Measurements from ENCODE around the gene FIG4.
"Not testable (repeated sequence)": the region's sequence is repeated elsewhere in the genome, so short reads cannot be mapped to it uniquely, and the experiment has no call there.

The FIG4 gene

DNA sequence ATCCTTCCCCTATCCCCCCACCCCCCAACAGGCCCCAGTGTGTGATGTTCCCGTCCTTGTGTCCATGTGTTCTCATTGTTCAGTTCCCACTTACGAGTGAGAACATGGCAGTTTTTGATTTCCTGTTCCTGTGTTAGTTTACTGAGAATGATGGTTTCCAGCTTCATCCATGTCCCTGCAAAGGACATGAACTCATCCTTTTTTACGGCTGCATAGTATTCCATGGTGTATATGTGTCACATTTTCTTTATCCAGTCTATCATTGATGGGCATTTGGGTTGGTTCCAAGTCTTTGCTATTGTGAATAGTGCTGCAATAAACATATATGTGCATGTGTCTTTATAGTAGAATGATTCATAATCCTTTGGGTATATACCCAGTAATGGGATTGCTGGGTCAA lies 53.7 kb downstream of the FIG4 start:
- H3K4me1 Mint-ChIP-seq, H3K27me3 Mint-ChIP-seq, H3K9me3 Mint-ChIP-seq, H3K27ac Mint-ChIP-seq, H3K36me3 Mint-ChIP-seq, DNase-seq, CTCF ChIA-PET, H3K4me3 Mint-ChIP-seq: not testable (repeated sequence)

DNA sequence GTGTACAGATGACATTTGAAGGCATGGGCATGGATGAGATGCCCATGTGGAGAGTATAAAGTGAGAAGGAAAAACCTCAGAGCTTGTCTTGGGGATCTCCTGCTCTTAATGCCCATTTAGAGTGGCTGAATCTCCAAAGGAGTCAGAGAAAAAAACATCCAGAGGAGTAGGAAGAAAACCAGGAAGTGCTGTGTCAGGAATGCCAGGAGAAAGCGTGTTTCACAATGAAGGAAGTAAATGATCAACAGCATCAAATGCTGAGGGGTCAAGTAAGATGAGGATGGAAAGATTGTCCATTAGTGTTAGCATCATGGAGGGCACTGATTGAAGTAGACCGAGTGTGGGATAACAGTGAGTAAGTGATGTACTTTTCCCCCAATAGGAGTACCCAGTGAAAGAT lies 56.1 kb downstream of the FIG4 start:
- no peak for DNase-seq
- no peak overlapping the region for H3K4me3 Mint-ChIP-seq
- no peaks in the 10 kb centered on the region for H3K4me1 Mint-ChIP-seq
- H3K36me3 Mint-ChIP-seq = peaks cover 3% of the 10 kb centered on the region
- CTCF ChIA-PET = no interaction called here
- H3K27ac Mint-ChIP-seq = no peak overlapping the region
- H3K27me3 Mint-ChIP-seq = no peaks in the 10 kb centered on the region
- H3K9me3 Mint-ChIP-seq = no peaks in the 10 kb centered on the region

DNA sequence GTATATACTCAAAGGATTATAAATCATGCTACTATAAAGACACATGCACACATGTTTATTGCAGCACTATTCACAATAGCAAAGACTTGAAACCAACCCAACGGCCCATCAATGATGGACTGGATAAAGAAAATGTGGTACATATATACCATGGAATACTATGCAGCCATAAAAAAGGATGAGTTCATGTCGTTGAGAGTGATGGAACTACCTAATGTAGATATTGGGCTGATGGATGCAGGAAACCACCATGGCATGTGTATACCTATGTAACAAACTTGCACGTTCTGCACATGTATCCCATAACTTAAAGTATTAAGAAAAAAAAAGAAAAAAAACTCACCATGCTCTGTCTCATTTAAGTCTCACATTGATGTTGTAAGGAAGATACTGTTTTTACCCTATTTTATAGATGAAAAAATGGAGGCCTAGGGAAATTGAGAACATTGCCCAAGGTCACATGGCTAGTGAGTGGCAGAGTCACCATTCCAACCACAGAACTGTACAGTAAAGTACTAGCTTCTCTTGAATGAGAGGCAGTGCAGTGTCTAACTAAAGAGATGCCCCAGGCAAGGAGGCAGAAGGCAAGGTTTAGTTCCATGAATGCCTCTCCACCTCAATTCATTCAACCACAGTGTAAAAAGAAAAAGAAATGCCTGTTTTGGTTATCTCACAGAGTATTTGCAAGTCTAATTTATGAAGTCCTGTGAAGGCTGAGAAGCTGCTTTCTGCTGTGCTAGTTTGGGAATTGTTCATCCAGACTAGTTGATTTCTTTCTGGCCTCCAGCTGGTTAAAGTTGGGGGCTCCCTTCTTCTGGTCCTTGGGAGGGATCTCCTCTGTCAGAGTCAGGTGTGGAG lies 68.2 kb downstream of the FIG4 start:
- Mint-ChIP-seq H3K4me1 (peaks cover 15% of the 10 kb centered on the region), H3K36me3 (peaks cover 22% of the 10 kb centered on the region), H3K9me3 (peaks cover 12% of the 10 kb centered on the region), H3K4me3 (no peak overlapping the region), H3K27me3 (no peaks in the 10 kb centered on the region), H3K27ac (no peak overlapping the region)
- CTCF ChIA-PET = no interaction called here
- DNase-seq = no peak

DNA sequence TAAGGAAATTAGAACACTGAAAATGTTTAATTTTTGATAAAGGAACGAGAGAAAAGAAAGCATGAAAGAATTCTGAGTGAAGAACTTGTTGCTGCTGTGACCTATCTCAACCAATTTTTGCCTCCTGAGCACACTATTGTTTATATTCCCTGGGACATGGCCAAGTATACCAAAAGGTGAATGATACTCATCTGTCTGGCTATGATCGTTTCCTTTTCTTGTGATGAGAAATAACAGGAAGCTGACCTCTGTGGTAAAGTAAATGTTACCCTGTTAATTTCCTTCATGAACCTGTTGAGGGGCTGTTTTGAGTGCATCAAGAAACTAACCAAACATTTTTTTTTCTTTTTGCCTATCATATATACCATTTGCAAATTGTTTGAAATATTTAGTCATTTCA lies 69.1 kb downstream of the FIG4 start:
- Mint-ChIP-seq H3K4me3 (no peak overlapping the region), H3K27ac (no peak overlapping the region), H3K27me3 (no peaks in the 10 kb centered on the region), H3K9me3 (peaks cover 12% of the 10 kb centered on the region), H3K4me1 (peaks cover 15% of the 10 kb centered on the region), H3K36me3 (peaks cover 19% of the 10 kb centered on the region)
- CTCF ChIA-PET = no interaction called here
- no peak for DNase-seq

DNA sequence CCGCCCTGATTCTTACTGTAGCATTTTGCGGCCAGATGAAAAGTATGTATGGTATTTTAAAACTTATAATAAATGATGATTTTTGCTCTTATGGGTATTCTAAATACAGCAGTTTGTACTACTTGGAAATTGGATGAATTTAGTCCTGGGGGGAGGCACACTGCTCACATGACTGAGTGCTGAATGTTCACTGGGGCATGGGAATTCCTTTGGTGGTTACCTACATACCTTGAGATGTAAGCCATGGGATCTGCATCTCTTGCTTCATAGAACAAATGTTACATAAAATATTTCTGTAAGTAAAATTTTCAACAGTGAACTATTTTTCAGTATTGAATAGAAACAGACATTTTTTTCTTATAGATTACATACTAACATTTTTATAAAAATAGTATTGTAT lies 71.1 kb downstream of the FIG4 start:
- H3K36me3 Mint-ChIP-seq = peaks cover 11% of the 10 kb centered on the region
- peaks cover 15% of the 10 kb centered on the region for H3K4me1 Mint-ChIP-seq
- no peak overlapping the region for H3K27ac Mint-ChIP-seq
- H3K27me3 Mint-ChIP-seq = no peaks in the 10 kb centered on the region
- H3K4me3 Mint-ChIP-seq = no peak overlapping the region
- peaks cover 10% of the 10 kb centered on the region for H3K9me3 Mint-ChIP-seq
- no peak for DNase-seq
- CTCF ChIA-PET = no interaction called here

DNA sequence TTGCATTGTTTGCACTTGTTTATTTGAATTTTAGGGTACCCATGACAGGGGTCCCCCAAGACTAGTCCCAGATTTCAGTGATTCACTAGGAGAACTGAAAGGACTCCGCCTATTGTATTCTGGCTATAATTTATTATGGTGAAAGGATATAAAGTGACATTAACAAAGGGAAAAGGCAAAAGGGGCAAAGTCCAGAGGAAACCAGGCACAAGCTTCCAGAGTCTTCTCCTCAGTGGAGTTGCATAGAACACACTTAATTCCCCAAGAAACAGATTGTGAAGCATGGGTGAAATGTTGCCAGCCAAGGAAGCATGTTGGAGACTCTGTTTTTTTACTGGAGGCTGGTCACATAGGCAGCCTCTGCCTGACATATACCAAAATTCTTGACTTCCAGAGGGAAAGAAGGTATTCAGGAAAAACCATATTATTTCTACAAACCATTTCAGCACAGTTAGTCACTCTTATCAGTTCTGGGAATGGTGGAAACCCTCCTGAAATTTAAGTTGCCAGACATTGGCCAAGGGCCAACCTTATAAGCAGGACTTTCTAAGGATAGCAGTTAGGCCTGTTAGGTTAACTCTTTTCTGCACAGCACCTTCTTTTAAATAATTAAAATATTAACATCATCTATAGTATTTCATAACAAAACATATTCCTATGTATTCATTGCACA lies 71.8 kb downstream of the FIG4 start:
- peaks cover 5% of the 10 kb centered on the region for H3K36me3 Mint-ChIP-seq
- no peak overlapping the region for H3K27ac Mint-ChIP-seq
- H3K9me3 Mint-ChIP-seq = peaks cover 9% of the 10 kb centered on the region
- DNase-seq = no peak
- CTCF ChIA-PET = no interaction called here
- H3K4me1 Mint-ChIP-seq = peaks cover 15% of the 10 kb centered on the region
- H3K4me3 Mint-ChIP-seq = no peak overlapping the region
- no peaks in the 10 kb centered on the region for H3K27me3 Mint-ChIP-seq

DNA sequence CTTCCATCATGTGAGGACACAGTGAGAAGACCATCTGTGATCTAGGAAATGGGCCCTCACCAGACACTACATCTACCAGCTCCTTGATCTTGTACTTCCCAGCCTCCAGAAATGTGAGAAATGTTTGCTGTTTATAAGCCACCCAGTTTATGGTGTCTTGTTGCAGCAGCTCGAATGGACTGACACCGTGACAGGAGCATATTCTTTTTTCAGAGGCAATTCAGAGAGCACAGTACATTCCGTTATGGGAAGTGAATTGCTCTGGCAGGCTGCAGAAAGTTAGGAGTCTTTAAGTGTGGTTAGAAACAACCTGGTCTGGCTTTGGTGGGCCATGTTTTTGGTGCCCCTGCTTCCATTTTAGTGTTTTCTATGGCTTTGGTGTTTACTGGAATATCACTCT lies 75.1 kb downstream of the FIG4 start:
- Mint-ChIP-seq H3K36me3 (no peaks in the 10 kb centered on the region), H3K27me3 (no peaks in the 10 kb centered on the region), H3K27ac (no peak overlapping the region), H3K9me3 (no peaks in the 10 kb centered on the region), H3K4me3 (no peak overlapping the region), H3K4me1 (no peaks in the 10 kb centered on the region)
- DNase-seq = no peak
- CTCF ChIA-PET = no interaction called here

DNA sequence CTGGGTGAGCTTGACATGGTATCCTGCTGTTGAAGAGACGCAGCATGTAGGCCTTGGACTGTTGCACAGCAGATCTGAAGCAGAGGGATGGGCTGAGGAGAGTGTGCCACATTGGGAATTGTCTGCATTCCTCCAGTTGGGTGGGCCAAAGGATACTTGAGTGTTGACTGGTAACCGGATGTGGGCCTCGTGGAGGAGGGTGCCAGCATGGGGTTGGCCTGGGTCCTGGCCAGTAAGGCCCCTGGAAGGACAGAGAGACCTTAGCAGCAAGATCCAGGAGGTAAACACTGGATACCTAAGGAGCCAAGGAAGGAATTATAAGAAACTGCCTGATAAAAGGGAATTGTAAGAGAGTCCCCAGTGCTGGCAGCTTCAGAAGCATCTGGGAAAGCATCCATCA lies 76.9 kb downstream of the FIG4 start:
- no peak overlapping the region for H3K27ac Mint-ChIP-seq
- no peak overlapping the region for H3K4me3 Mint-ChIP-seq
- no peaks in the 10 kb centered on the region for H3K9me3 Mint-ChIP-seq
- CTCF ChIA-PET = no interaction called here
- H3K36me3 Mint-ChIP-seq = peaks cover 2% of the 10 kb centered on the region
- DNase-seq = no peak
- no peaks in the 10 kb centered on the region for H3K27me3 Mint-ChIP-seq
- H3K4me1 Mint-ChIP-seq = peaks cover 7% of the 10 kb centered on the region

DNA sequence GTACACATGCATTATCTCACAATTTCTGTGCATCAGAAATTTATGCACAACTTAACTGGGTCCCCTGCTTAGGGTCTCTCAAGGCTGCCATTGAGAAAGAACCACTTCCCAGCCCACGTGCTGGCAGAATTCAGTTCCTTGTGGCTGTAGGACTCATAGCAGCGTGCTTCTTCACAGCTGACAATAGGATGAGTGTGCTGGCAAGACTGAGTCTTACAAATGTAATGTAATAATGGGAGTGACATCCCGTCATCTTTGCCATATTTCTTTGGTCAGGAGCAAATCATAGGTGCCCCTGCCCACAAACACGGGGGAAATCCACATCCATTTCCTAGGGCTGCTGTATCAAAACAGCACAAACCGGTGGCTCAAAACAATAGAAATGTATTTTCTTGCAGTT lies 77.4 kb downstream of the FIG4 start:
- Mint-ChIP-seq H3K4me1 (peaks cover 7% of the 10 kb centered on the region), H3K27me3 (no peaks in the 10 kb centered on the region), H3K9me3 (no peaks in the 10 kb centered on the region), H3K4me3 (no peak overlapping the region), H3K27ac (no peak overlapping the region), H3K36me3 (peaks cover 3% of the 10 kb centered on the region)
- CTCF ChIA-PET = no interaction called here
- no peak for DNase-seq

DNA sequence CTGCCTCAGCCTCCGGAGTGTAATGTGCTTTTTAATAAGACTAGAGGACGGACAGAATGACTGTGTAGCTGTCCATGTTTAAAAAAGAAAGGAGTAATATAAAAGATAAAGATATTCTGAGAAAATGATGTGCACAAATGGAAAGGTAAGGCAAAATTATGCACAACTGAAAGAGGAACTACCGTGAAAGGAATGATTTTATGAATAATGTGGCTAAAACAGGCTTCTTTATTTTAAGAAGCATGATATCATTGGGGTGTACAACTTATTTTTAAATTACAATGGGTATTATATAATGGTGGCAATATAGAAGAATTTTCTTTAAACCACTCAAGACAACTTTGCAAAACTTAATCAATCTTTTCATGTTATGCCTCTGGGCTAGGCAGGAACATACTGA lies 78.1 kb downstream of the FIG4 start:
- H3K27ac Mint-ChIP-seq = no peak overlapping the region
- H3K27me3 Mint-ChIP-seq = no peaks in the 10 kb centered on the region
- CTCF ChIA-PET = no interaction called here
- H3K9me3 Mint-ChIP-seq = no peaks in the 10 kb centered on the region
- H3K4me1 Mint-ChIP-seq = peaks cover 7% of the 10 kb centered on the region
- no peak overlapping the region for H3K4me3 Mint-ChIP-seq
- H3K36me3 Mint-ChIP-seq = peaks cover 3% of the 10 kb centered on the region
- no peak for DNase-seq

DNA sequence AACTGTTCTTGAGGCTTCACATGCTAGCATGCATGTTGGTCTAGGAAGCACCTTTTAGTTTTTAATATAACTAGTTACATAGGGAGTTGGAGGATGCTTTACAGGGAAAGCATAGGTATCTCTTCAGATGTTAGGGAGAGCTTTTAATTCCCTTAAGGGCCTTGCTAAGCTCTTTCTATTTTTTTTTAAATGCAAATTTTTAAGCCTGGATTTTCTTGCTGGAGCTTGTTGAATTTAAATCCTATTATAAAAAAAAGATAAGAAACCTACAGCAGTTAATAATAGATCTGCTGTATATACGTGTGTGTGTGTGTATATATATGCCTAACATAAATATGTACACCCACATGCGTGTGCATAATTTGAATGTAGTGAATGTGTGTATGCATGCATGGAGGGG lies 79.0 kb downstream of the FIG4 start:
- CTCF ChIA-PET = no interaction called here
- H3K9me3 Mint-ChIP-seq = no peaks in the 10 kb centered on the region
- H3K4me3 Mint-ChIP-seq = no peak overlapping the region
- no peak overlapping the region for H3K27ac Mint-ChIP-seq
- peaks cover 3% of the 10 kb centered on the region for H3K36me3 Mint-ChIP-seq
- DNase-seq = no peak
- H3K4me1 Mint-ChIP-seq = peaks cover 7% of the 10 kb centered on the region
- H3K27me3 Mint-ChIP-seq = no peaks in the 10 kb centered on the region

DNA sequence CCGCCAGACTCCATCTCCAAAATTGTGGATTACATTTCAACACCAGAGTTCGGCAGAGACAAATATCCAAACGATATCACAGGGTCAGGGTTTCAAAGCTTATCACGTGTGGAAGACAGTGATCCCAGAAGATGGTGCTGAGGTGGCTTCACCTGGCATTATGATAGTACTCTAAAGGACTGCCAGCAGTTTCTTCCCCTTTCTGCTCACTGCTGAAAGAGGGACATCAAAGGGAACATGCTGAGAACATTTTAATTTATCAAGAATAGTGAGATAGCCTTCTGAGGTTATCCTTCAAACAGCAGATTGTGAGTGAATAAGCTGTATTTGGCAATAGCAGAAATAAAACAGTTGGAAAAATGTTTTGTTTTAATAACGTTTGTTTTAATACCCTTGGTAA lies 79.7 kb downstream of the FIG4 start:
- H3K4me3 Mint-ChIP-seq = no peak overlapping the region
- no peak overlapping the region for H3K27ac Mint-ChIP-seq
- H3K36me3 Mint-ChIP-seq = peaks cover 3% of the 10 kb centered on the region
- CTCF ChIA-PET = no interaction called here
- no peaks in the 10 kb centered on the region for H3K27me3 Mint-ChIP-seq
- no peak for DNase-seq
- H3K9me3 Mint-ChIP-seq = no peaks in the 10 kb centered on the region
- peaks cover 7% of the 10 kb centered on the region for H3K4me1 Mint-ChIP-seq

DNA sequence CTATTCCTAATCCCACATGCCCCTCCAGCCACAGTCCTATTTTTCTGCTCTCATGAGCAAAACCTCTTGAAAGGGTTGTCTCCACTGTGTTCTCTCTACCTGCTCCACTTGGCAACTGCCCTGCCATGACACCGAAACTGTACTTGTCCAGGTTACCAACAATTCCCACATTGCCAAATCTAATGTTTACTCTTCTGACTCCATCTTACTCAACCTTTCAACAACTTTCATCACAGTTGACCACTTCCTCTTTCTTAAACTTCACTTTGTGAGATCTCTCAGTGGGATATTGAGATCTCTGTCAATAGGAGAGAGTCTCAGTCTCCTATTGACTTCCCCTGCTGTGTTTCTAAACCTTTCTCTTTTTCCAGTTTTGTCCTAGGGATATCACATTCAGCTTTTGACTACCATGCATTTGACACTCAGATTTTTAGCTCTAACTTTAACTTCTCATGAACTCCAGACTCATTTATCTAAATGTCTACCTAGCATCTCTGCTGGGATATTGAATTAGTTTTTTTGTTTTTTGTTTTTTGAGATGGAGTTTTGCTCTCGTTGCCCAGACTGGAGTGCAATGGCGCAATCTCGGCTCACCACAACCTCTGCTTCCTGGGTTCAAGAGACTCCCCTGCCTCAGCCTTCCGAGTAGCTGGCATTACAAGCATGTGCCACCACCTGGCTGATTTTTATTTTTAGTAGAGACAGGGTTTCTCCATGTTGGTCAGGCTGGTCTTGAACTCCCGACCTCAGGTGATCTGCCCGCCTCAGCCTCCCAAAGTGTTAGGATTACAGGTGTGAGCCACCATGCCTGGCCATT lies 81.1 kb downstream of the FIG4 start:
- H3K4me3 Mint-ChIP-seq, H3K9me3 Mint-ChIP-seq, H3K36me3 Mint-ChIP-seq, H3K27ac Mint-ChIP-seq, DNase-seq, H3K4me1 Mint-ChIP-seq, H3K27me3 Mint-ChIP-seq, CTCF ChIA-PET: not testable (repeated sequence)

DNA sequence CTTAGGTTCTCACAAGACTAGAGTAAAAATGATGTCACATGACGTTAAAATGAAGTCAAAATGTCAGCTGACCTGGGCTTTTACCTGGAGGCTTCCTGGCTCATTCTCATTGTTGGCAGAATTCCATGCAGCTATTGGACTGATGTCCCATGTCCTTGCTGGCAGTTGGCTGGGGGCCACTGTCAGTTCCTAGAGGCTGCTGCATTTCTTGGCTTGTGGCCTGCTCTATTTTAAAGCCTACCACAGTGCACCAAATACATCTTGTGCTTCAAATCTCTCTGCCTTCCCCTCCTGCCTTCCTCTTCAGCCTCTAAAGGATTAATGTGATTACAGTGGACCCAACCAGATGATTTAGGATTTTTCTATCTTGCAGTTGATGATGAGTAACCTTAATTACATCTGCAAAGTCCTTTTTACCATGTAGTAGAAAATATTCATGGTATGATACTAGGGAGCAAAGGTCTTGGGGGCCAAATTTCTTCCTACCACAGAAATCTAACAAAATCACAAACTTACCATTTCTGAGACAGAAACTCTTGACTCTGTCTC lies 81.9 kb downstream of the FIG4 start:
- Mint-ChIP-seq H3K9me3 (no peaks in the 10 kb centered on the region), H3K36me3 (peaks cover 3% of the 10 kb centered on the region), H3K4me3 (no peak overlapping the region), H3K27ac (no peak overlapping the region), H3K4me1 (peaks cover 7% of the 10 kb centered on the region), H3K27me3 (no peaks in the 10 kb centered on the region)
- CTCF ChIA-PET = no interaction called here
- no peak for DNase-seq

Data from activated naive CD4-positive, alpha-beta T cell treated with anti-CD3 and anti-CD28 coated beads, Interleukin-2, amount 10 ng/mL, durations not matched to agents 7 days and 5 days (primary cell).